GM21381 (cell line): ENCODE data around the gene FILIP1L.

ENCODE experiments used
- ATAC-seq: cut with Tn5 transposase; IDR thresholded peaks from one replicate; pipeline ENCODE4 v1.9.1; 2021; ENCODE audit warnings: mild to moderate bottlenecking, moderate library complexity; ENCODE audit not compliant: unreplicated experiment

FILIP1L gene

GRCh38 chr3:99929745-99930139 lies 184.6 kb downstream of the FILIP1L start:
- no peak for ATAC-seq

DNA sequence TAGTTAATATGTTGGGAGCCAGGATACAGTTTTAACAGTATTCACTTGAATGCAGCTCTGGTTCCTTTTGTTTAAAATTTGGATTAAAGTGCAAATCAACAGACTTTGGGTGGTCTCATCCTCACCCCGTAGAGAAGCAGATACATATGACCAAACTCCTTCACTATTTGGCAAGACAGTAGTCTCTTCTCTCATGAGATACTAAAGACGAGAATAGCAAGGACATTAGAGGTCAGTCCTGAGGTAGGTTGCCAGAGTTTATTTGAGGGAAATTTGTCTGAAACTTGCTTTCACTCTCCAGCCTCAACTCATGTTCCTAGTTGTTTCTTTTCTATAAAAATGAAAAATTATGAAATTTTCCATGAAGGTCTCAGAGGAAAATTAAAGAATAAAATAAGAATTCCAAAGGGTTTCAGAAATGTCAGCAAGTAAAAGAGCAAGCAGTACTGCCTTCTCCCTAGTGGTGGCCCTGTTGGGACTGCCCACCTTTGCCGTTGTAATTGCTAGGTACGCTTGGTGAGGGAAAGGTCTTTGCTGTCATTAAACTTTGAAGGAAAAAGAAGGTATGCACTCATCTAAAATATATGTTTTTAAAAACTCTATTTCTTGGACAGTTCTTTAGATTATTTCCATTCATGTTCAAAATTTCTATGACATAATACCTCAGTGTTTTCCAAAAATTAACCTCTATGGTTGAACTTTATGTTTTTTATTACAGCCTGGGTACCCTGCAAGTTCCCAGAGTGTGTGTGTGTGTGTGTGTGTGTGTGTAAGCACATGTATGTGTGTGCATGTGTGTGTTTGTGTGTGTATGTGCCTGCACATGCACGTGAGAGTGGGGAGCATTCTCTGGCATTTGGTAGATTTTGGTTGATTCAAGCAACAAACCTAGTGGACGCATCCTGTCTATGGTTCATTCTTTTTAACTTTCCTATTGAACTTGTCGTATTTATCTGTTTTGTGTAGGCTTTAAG lies 185.2 kb downstream of the FILIP1L start:
- ATAC-seq: no peak

- ATAC-seq: no peak
Measured at GRCh38 chr3:99927671-99928457, 186.4 kb downstream of the FILIP1L start.

GRCh38 chr3:99925584-99926230 lies 188.6 kb downstream of the FILIP1L start:
- ATAC-seq: no peak

DNA sequence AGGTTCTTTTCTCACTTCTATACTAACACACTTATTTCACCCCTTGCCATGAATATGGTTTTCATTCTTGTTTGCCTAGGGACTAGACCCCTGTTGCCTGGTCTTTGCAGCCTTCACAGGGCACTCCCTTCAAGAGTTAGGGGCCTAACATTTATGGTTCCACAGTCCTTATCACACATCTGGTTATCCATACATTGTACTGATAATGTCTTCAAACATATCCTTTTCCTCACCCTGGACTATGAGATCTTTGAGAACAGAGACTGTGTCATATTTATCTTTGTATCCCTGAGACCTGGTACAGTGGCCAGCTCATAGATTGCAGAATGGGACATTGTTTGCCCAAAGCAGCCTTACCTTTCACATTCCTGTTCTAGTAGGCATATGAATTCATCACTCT lies 190.4 kb downstream of the FILIP1L start:
- no peak for ATAC-seq

DNA sequence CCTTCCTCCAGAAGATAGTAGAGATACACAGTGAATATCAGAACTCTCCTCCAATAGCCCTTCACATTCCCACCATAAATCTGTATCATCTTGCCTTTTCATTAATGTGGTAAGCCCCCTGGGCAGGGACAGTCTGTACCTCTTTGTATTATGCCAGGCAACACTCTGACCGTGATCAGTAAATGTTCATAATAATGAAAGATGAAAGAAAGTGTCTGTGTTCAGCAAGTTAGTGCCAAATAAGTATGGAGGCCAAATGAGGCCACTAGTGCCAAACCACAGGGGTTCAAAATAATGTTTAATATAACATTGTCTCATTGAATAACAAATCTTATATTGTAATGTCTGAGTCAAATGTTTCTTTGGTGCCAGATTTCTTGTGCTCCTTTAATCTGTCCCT lies 192.3 kb downstream of the FILIP1L start:
- ATAC-seq: no peak

DNA sequence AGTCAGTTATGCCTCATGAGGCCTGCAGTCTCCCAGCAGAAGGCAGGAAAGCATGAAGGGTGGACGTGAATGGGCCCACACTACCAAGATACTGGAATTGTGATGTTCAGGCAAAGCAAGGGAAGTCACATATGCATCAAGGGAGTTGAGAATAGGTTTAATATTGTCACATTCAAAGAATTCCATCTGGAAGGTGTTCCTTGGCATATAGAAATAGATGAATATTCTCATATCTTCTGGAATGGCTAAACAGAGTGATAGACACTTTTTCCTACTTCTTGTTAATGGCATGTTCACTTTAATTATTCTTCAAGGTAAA lies 193.0 kb downstream of the FILIP1L start:
- no peak for ATAC-seq

GRCh38 chr3:99920481-99921376 lies 193.6 kb downstream of the FILIP1L start:
- no peak for ATAC-seq

GRCh38 chr3:99919694-99920093 lies 194.6 kb downstream of the FILIP1L start:
- no peak for ATAC-seq

- ATAC-seq: no peak
Measured at GRCh38 chr3:99918715-99919114, 195.6 kb downstream of the FILIP1L start.

- no peak for ATAC-seq
Measured at GRCh38 chr3:99915906-99916432, 198.3 kb downstream of the FILIP1L start.

DNA sequence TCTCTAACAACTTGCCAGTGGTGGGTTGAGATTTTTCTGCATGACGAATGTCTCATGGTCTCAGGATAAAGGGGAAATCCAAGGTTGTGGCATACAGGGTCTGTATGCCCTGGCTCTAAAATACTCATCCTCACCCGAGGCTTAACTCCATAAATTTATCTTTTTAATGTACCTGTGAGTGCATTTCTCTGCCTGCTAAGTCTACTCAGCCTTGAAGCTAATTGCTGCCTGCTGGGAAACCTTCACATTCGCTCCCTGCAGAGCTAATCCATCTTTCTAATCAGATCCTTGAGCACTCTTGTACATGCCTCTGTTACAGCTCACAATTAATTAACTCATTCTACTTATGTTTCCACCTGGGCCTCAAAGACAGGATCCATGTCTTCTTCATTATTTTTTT lies 202.9 kb downstream of the FILIP1L start:
- ATAC-seq: no peak

DNA sequence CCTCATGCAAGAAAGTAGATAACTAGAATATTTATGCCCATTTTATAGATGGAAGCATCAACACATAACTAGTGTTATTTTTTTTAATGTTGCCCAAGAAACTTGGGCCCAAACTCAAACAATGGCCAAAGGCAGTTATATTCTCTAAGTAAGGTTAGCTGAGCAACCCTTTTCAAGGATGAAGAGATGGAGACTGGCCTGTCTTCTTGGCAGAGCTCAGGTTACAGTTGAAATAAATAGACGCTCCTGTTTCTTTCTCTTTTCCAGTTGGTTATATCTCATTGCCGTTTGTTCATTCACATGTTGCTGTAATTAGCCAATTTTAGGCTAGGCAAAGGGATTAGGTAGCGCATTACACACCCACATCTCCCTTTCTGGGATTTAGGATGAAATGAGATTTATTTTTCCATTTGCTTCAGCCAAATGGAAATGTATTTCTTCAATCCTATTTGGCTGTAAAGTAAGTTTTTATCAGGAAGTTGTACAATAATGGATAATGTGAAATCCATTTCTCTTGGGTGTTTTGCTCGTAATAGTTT lies 203.5 kb downstream of the FILIP1L start:
- no peak for ATAC-seq

GRCh38 chr3:99909714-99910495 lies 204.4 kb downstream of the FILIP1L start:
- ATAC-seq: no peak

GRCh38 chr3:99907959-99908544 lies 206.2 kb downstream of the FILIP1L start:
- ATAC-seq: no peak

GRCh38 chr3:99903869-99904268 lies 210.4 kb downstream of the FILIP1L start:
- ATAC-seq: no peak

GRCh38 chr3:99902091-99902490 lies 212.2 kb downstream of the FILIP1L start:
- no peak for ATAC-seq

DNA sequence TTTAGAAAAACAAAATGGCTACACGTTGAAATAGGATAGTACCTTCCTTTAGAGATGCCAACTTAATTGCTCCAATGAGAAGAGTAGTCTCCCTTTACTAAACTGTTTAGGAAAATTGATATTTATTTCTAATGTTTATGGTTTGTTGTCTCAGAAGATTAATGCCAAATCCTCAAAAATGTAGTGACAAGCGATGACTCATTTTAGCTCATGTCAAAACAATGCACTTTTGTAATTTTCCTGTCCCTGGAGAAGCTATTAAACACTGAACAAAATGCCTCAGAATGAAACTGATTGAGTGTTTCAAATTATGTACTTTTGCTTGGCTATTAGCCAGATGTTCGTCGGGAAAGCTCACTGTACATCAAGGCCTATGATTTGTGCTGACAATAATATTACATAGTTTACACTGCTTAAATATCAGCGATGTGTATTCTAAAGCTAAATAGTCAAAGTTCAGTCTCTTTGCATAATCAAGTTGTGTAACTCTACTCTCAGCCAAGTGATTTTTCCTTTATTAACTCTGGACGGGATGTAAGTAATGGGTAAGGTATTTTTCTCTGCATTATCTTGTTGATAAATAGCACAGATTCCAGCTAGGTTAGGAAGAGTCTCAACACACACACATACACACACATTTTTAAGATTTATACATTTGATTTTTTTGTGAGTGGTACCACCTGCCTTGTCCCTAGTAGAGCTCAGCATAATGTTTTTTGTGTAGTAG lies 212.9 kb downstream of the FILIP1L start:
- ATAC-seq: no peak
